GM18861 (cell line): ENCODE measurements around the gene SNAP47.

Source experiments
- ATAC-seq: cut with Tn5 transposase; IDR thresholded peaks from one replicate; pipeline ENCODE4 v1.9.1; 2021; ENCODE audit not compliant: unreplicated experiment

SNAP47 gene

GRCh38 chr1:227748496-227749182 lies 13.4 kb downstream of the SNAP47 start:
- ATAC-seq = no peak

GRCh38 chr1:227749225-227749624 lies 14.0 kb downstream of the SNAP47 start:
- no peak for ATAC-seq

- ATAC-seq = no peak
Measured at GRCh38 chr1:227749916-227750710, 14.9 kb downstream of the SNAP47 start.

GRCh38 chr1:227753999-227754711 lies 18.9 kb downstream of the SNAP47 start:
- no peak for ATAC-seq

GRCh38 chr1:227754958-227755357 lies 19.7 kb downstream of the SNAP47 start:
- no peak for ATAC-seq

- ATAC-seq = no peak
Measured at GRCh38 chr1:227756172-227756959, 21.1 kb downstream of the SNAP47 start.

- ATAC-seq = no peak
Measured at GRCh38 chr1:227757781-227758180, 22.5 kb downstream of the SNAP47 start.

- peak; percentile 38 for ATAC-seq
Measured at GRCh38 chr1:227758366-227758765, 23.1 kb downstream of the SNAP47 start.

- ATAC-seq = no peak
Measured at GRCh38 chr1:227759341-227760300, 24.4 kb downstream of the SNAP47 start.

- ATAC-seq = no peak
Measured at GRCh38 chr1:227760377-227760776, 25.1 kb downstream of the SNAP47 start.

GRCh38 chr1:227761621-227762230 lies 26.5 kb downstream of the SNAP47 start:
- no peak for ATAC-seq

GRCh38 chr1:227762231-227762911 lies 27.1 kb downstream of the SNAP47 start:
- ATAC-seq = peak; percentile 71

- no peak for ATAC-seq
Measured at GRCh38 chr1:227763246-227764018, 28.2 kb downstream of the SNAP47 start.

- ATAC-seq = no peak
Measured at GRCh38 chr1:227764019-227764391, 28.8 kb downstream of the SNAP47 start.

GRCh38 chr1:227765261-227766014 lies 30.2 kb downstream of the SNAP47 start:
- no peak for ATAC-seq

GRCh38 chr1:227766015-227766634 lies 30.9 kb downstream of the SNAP47 start:
- peak; percentile 39 for ATAC-seq
